Stimulated activated naive CD8-positive, alpha-beta T cell treated with anti-CD3 and anti-CD28 coated beads, Interleukin-15, Interleukin-2, amounts not matched to agents 100 ng/mL and 50 ng/mL, for 24 hours (primary cell): Measurements from ENCODE around the gene RAB38.

Experiments used
- H3K27ac Mint-ChIP-seq: one replicate; pipeline ENCODE4 v1.8.0; 2021; ENCODE audit warnings: mild to moderate bottlenecking, mixed read lengths
- H3K27me3 Mint-ChIP-seq: one replicate; pipeline ENCODE4 v1.8.0; 2021; ENCODE audit warnings: mixed read lengths
- H3K36me3 Mint-ChIP-seq: one replicate; pipeline ENCODE4 v1.8.0; 2021; ENCODE audit warnings: low read depth, mixed read lengths
- H3K4me1 Mint-ChIP-seq: one replicate; pipeline ENCODE4 v1.8.0; 2021; ENCODE audit warnings: low read depth, mixed read lengths
- H3K4me3 Mint-ChIP-seq: one replicate; pipeline ENCODE4 v1.8.0; 2021; ENCODE audit warnings: mild to moderate bottlenecking, mixed read lengths
- H3K9me3 Mint-ChIP-seq: one replicate; pipeline ENCODE4 v1.8.0; 2021; ENCODE audit warnings: mixed read lengths

The RAB38 gene

GRCh38 chr11:88174709-88175568 lies at the start of gene RAB38:
RAB38 (minus strand) TSS chr11:88175443; CDS start chr11:88175384, 59 bp downstream.
- H3K27me3 Mint-ChIP-seq: peaks cover 23% of the 10 kb centered on the region
- H3K4me3 Mint-ChIP-seq: peak within 1 kb of the TSS; percentile 82
- peaks cover 58% of the 10 kb centered on the region for H3K4me1 Mint-ChIP-seq
- H3K36me3 Mint-ChIP-seq: no peaks in the 10 kb centered on the region
- no peaks in the 10 kb centered on the region for H3K9me3 Mint-ChIP-seq
- peak within 1 kb of the TSS; percentile 91 for H3K27ac Mint-ChIP-seq

- H3K27ac Mint-ChIP-seq: no peak overlapping the region
- no peaks in the 10 kb centered on the region for H3K9me3 Mint-ChIP-seq
- no peaks in the 10 kb centered on the region for H3K27me3 Mint-ChIP-seq
- no peaks in the 10 kb centered on the region for H3K4me1 Mint-ChIP-seq
- no peak overlapping the region for H3K4me3 Mint-ChIP-seq
- H3K36me3 Mint-ChIP-seq: no peaks in the 10 kb centered on the region
Measured at GRCh38 chr11:88213406-88213805, 38.2 kb upstream of the RAB38 start.

GRCh38 chr11:88212300-88212699 lies 37.1 kb upstream of the RAB38 start:
- Mint-ChIP-seq H3K36me3 (no peaks in the 10 kb centered on the region), H3K9me3 (no peaks in the 10 kb centered on the region), H3K4me1 (no peaks in the 10 kb centered on the region), H3K27ac (no peak overlapping the region), H3K4me3 (no peak overlapping the region), H3K27me3 (no peaks in the 10 kb centered on the region)

GRCh38 chr11:88208745-88209144 lies 33.5 kb upstream of the RAB38 start:
- no peaks in the 10 kb centered on the region for H3K9me3 Mint-ChIP-seq
- no peak overlapping the region for H3K27ac Mint-ChIP-seq
- H3K4me1 Mint-ChIP-seq: no peaks in the 10 kb centered on the region
- no peaks in the 10 kb centered on the region for H3K36me3 Mint-ChIP-seq
- H3K4me3 Mint-ChIP-seq: no peak overlapping the region
- H3K27me3 Mint-ChIP-seq: no peaks in the 10 kb centered on the region

- Mint-ChIP-seq H3K27me3 (no peaks in the 10 kb centered on the region), H3K36me3 (no peaks in the 10 kb centered on the region), H3K4me3 (no peak overlapping the region), H3K9me3 (no peaks in the 10 kb centered on the region), H3K27ac (no peak overlapping the region), H3K4me1 (no peaks in the 10 kb centered on the region)
Measured at GRCh38 chr11:88206751-88207150, 31.5 kb upstream of the RAB38 start.

- no peaks in the 10 kb centered on the region for H3K9me3 Mint-ChIP-seq
- no peaks in the 10 kb centered on the region for H3K4me1 Mint-ChIP-seq
- H3K4me3 Mint-ChIP-seq: no peak overlapping the region
- no peaks in the 10 kb centered on the region for H3K36me3 Mint-ChIP-seq
- peaks cover 2% of the 10 kb centered on the region for H3K27me3 Mint-ChIP-seq
- no peak overlapping the region for H3K27ac Mint-ChIP-seq
Measured at GRCh38 chr11:88204353-88204752, 29.1 kb upstream of the RAB38 start.

- H3K27ac Mint-ChIP-seq: no peak overlapping the region
- H3K4me3 Mint-ChIP-seq: no peak overlapping the region
- H3K36me3 Mint-ChIP-seq: no peaks in the 10 kb centered on the region
- H3K27me3 Mint-ChIP-seq: peaks cover 3% of the 10 kb centered on the region
- H3K4me1 Mint-ChIP-seq: no peaks in the 10 kb centered on the region
- no peaks in the 10 kb centered on the region for H3K9me3 Mint-ChIP-seq
Measured at GRCh38 chr11:88203604-88204003, 28.4 kb upstream of the RAB38 start.

- no peaks in the 10 kb centered on the region for H3K4me1 Mint-ChIP-seq
- H3K27ac Mint-ChIP-seq: no peak overlapping the region
- no peak overlapping the region for H3K4me3 Mint-ChIP-seq
- H3K27me3 Mint-ChIP-seq: peaks cover 7% of the 10 kb centered on the region
- peaks cover 5% of the 10 kb centered on the region for H3K9me3 Mint-ChIP-seq
- peaks cover 4% of the 10 kb centered on the region for H3K36me3 Mint-ChIP-seq
Measured at GRCh38 chr11:88202498-88202897, 27.3 kb upstream of the RAB38 start.

- no peaks in the 10 kb centered on the region for H3K4me1 Mint-ChIP-seq
- peaks cover 31% of the 10 kb centered on the region for H3K9me3 Mint-ChIP-seq
- H3K4me3 Mint-ChIP-seq: no peak overlapping the region
- H3K27ac Mint-ChIP-seq: no peak overlapping the region
- peaks cover 10% of the 10 kb centered on the region for H3K36me3 Mint-ChIP-seq
- H3K27me3 Mint-ChIP-seq: peaks cover 15% of the 10 kb centered on the region
Measured at GRCh38 chr11:88196393-88196792, 21.1 kb upstream of the RAB38 start.

- H3K9me3 Mint-ChIP-seq: peaks cover 31% of the 10 kb centered on the region
- peaks cover 10% of the 10 kb centered on the region for H3K36me3 Mint-ChIP-seq
- no peaks in the 10 kb centered on the region for H3K4me1 Mint-ChIP-seq
- H3K4me3 Mint-ChIP-seq: no peak overlapping the region
- H3K27ac Mint-ChIP-seq: no peak overlapping the region
- peaks cover 15% of the 10 kb centered on the region for H3K27me3 Mint-ChIP-seq
Measured at GRCh38 chr11:88195908-88196307, 20.7 kb upstream of the RAB38 start.

- Mint-ChIP-seq H3K27me3 (peaks cover 15% of the 10 kb centered on the region), H3K4me3 (no peak overlapping the region), H3K9me3 (peaks cover 31% of the 10 kb centered on the region), H3K27ac (no peak overlapping the region), H3K36me3 (peaks cover 10% of the 10 kb centered on the region), H3K4me1 (no peaks in the 10 kb centered on the region)
Measured at GRCh38 chr11:88194990-88195389, 19.7 kb upstream of the RAB38 start.

GRCh38 chr11:88193278-88193677 lies 18.0 kb upstream of the RAB38 start:
- Mint-ChIP-seq H3K4me1 (no peaks in the 10 kb centered on the region), H3K4me3 (no peak overlapping the region), H3K27ac (no peak overlapping the region), H3K27me3 (peaks cover 12% of the 10 kb centered on the region), H3K9me3 (peaks cover 31% of the 10 kb centered on the region), H3K36me3 (peaks cover 10% of the 10 kb centered on the region)

GRCh38 chr11:88188932-88189253 lies 13.7 kb upstream of the RAB38 start:
- Mint-ChIP-seq H3K36me3 (no peaks in the 10 kb centered on the region), H3K9me3 (peaks cover 10% of the 10 kb centered on the region), H3K4me3 (no peak overlapping the region)

GRCh38 chr11:88188251-88188931 lies 13.1 kb upstream of the RAB38 start:
- peaks cover 7% of the 10 kb centered on the region for H3K27me3 Mint-ChIP-seq
- H3K4me1 Mint-ChIP-seq: no peaks in the 10 kb centered on the region
- H3K9me3 Mint-ChIP-seq: peaks cover 10% of the 10 kb centered on the region
- H3K4me3 Mint-ChIP-seq: no peak overlapping the region
- no peak overlapping the region for H3K27ac Mint-ChIP-seq
- H3K36me3 Mint-ChIP-seq: no peaks in the 10 kb centered on the region

More at GRCh38 chr11:88188932-88189253, 13.7 kb upstream of the RAB38 start:
- no peaks in the 10 kb centered on the region for H3K4me1 Mint-ChIP-seq
- no peak overlapping the region for H3K27ac Mint-ChIP-seq
- H3K27me3 Mint-ChIP-seq: peaks cover 4% of the 10 kb centered on the region

GRCh38 chr11:88183233-88183632 lies 8.0 kb upstream of the RAB38 start:
- H3K4me1 Mint-ChIP-seq: peaks cover 26% of the 10 kb centered on the region
- no peaks in the 10 kb centered on the region for H3K36me3 Mint-ChIP-seq
- peaks cover 5% of the 10 kb centered on the region for H3K9me3 Mint-ChIP-seq
- no peak overlapping the region for H3K27ac Mint-ChIP-seq
- no peak overlapping the region for H3K4me3 Mint-ChIP-seq
- H3K27me3 Mint-ChIP-seq: peaks cover 27% of the 10 kb centered on the region
